Stomach smooth muscle (tissue), 2 donors: ENCODE measurements around the gene CDCA4.
A peak's percentile ranks its signal among the peaks of the same experiment; 100 is the strongest.

ENCODE experiments used
- H3K27ac ChIP-seq: one replicate; pipeline ENCODE4 v1.7.0; 2013; ENCODE audit warnings: mild to moderate bottlenecking, low read length, inconsistent platforms
- H3K27me3 ChIP-seq, 2 donors: one replicate each; pipeline ENCODE4 v1.7.0; 2013; ENCODE audit warnings: low read length in 2 of 2; ENCODE audit not compliant: insufficient read depth in 2 of 2, control insufficient read depth in 1 of 2
- H3K36me3 ChIP-seq, 2 donors: one replicate each; pipeline ENCODE4 v1.7.0; 2013; ENCODE audit warnings: low read length in 2 of 2; ENCODE audit not compliant: control insufficient read depth in 2 of 2, insufficient read depth in 2 of 2
- H3K4me1 ChIP-seq: one replicate; pipeline ENCODE4 v1.7.0; 2013; ENCODE audit warnings: low read length; ENCODE audit not compliant: control insufficient read depth, insufficient read depth
- H3K4me3 ChIP-seq, 2 donors: one replicate each; pipeline ENCODE4 v1.7.0; 2013; ENCODE audit warnings: low read length in 2 of 2
- H3K9ac ChIP-seq, 2 donors: one replicate each; pipeline ENCODE4 v1.7.0; 2013; ENCODE audit warnings: low read length in 2 of 2, mild to moderate bottlenecking in 1 of 2
- H3K9me3 ChIP-seq, 2 donors: one replicate each; pipeline ENCODE4 v1.7.0; 2013; ENCODE audit warnings: low read length in 2 of 2; ENCODE audit not compliant: control insufficient read depth in 2 of 2
- donor health status: healthy.
- donor health status: Pancreatic carcinoma.

CDCA4 gene

DNA sequence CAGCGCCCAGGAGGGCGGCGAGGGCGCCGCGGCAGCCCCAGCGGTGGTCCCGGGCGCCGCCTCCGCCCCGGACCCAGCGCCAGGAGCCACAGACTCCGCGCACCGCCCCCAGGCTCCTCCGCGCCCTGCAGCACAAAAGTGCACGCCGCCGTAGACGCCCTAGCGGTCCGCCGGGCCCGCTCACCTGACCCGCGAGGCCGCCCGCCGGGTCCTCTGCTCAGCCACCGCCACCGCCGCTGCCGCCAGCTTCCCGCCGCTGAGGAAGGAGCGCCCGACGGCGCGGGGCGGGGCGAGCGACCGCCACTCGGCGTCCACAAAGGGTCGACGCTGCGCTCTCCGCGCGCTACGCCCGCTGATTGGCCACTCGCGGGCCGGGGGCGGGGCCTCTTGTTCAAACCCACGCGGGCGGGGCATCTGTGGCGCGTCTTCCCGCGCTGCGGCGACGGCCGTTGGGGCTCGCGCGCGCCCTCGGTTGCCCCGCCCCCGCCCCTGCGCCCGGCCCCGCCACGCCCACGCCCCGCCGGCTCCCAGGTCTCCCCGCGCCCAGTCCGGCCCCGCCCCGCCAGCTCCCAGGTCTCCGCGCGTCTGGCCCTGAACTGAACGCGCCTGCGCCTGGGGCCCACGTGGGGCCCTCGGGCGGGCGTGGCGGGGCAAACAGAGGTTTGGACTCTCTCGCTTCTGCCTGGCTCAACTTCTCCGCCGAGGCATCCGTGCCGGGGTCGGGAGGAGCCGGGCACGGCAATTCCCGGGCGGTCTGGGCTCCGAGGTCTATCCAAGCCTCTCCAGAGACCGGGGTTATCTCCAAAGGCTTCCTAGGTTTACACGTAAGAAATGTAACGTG is at the start of gene CDCA4:
CDCA4 (minus strand) TSS at position 269 of the 841 bp plus-strand sequence. CDS start 9,154 bp downstream, outside the sequence.
- peak within 1 kb of the TSS; percentile 83 to 95 for H3K9ac ChIP-seq
- H3K36me3 ChIP-seq, result peaks cover 0 to 2% of the 10 kb centered on the region in 2 donors
- peaks cover 25% of the 10 kb centered on the region for H3K4me1 ChIP-seq

DNA sequence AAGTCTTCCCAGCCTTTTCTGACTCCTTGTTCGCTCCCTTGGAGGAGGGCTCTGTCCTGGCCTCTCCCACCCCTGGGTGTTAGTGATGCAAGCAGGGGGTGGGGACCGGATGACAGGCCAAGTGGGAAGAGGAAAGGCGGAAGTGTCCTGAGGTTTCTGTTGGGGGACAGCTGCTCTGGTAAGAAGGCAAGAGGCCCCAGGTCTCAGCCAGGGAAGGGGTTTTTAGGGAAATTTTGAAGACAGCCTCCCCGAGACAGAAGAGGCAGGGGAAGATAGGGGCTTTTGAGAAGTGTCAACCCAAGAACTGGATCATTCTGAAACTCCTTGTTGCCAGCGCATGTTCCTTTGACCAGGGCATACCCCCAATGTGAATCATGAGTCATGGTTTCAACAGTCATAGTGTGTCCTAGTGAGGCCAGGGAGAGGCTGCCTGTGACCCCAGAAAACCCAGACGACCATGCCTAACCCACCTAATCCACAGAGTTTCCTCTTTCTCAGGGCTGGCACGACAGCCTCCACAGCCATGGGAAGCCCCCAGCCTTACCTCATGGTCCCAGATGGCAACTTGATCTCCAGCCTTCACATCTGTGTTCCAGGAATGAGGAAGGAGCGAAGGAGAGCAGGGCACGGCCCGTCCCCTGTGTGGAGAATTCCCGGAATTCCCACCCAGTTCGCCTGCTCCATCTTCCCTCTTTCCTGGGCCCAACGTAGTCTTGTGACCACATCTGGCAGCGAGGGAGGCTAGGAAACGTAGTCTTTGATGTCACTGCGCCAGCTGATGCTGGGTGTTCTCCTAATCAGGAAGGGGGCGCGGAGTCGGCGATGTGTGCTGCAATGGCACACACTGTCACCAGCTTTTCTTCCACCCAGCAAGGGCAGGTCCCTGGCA is 49.2 kb upstream of the CDCA4 start:
- H3K36me3 ChIP-seq, result no peaks in the 10 kb centered on the region
- H3K4me3 ChIP-seq, result no peak overlapping the region
- no peak overlapping the region for H3K27ac ChIP-seq
- no peak overlapping the region for H3K9ac ChIP-seq
- H3K27me3 ChIP-seq, result peaks cover 27 to 37% of the 10 kb centered on the region in 2 donors
- no peaks in the 10 kb centered on the region for H3K9me3 ChIP-seq
- peaks cover 4% of the 10 kb centered on the region for H3K4me1 ChIP-seq

More for the DNA sequence above, at the start of gene CDCA4:
- Histone ChIP-seq H3K27me3 (no peaks in the 10 kb centered on the region), H3K27ac (peak within 1 kb of the TSS; percentile 62), H3K4me3 (peak within 1 kb of the TSS; percentile 82 to 95), H3K9me3 (no peaks in the 10 kb centered on the region)

DNA sequence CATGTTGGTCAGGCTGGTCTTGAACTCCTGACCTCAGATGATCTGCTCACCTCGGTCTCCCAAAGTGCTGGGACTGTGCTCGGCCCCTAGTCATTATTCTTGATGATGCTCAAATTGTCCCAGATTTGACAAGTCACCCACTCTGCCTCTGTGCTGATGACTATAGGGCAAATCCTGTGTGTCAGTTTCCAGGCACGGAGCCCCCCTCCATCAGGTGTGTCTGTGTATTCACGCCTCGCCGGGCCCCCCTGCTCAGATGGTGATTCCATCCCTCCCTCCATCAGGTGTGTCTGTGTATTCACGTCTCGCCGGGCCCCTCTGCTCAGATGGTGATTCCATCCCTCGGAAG is 48.6 kb upstream of the CDCA4 start:
- peaks cover 26 to 33% of the 10 kb centered on the region in 2 donors for H3K27me3 ChIP-seq
- peaks cover 2% of the 10 kb centered on the region for H3K4me1 ChIP-seq
- H3K9me3 ChIP-seq, result no peaks in the 10 kb centered on the region
- no peak overlapping the region for H3K4me3 ChIP-seq
- H3K9ac ChIP-seq, result no peak overlapping the region
- no peak overlapping the region for H3K27ac ChIP-seq
- no peaks in the 10 kb centered on the region for H3K36me3 ChIP-seq

DNA sequence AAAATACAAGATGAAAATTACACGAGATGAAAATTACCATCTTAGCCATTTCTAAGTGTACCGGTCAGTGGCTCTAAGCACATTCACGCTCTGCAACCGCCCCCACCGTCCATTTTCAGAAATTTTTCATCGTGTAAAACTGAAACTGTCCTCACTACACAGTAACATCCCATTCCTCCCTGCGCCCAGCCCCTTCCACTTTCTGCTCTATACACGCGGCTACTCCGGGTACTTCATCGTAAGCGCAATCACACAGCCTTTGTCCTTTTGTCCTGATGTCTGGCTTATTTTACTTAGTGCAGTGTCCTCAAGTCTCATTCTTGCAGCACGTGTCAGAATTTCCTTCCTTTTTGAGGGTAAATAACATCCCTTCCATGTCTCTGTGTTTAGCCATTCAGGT is 47.9 kb upstream of the CDCA4 start:
- Histone ChIP-seq H3K36me3 (no peaks in the 10 kb centered on the region), H3K27me3 (peaks cover 21 to 26% of the 10 kb centered on the region in 2 donors)

DNA sequence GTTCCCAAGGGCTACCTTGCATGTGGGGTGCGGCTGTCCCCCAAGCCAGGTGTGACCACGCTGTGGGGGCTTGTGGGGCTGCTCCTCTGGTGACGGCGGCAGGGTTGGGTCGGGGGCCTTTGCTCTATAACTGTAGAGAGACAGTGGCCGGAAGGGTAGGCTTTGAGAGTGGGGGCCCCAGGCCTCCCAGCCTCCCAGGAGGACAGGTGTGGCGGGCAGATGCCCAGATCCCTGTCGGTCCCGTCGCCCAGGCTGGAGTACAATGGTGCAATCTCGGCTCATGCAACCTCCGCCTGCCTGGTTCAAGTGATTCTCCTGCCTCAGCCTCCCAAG is 47.1 kb upstream of the CDCA4 start:
- no peak overlapping the region for H3K9ac ChIP-seq
- H3K36me3 ChIP-seq, result no peaks in the 10 kb centered on the region
- H3K9me3 ChIP-seq, result no peaks in the 10 kb centered on the region
- H3K27ac ChIP-seq, result no peak overlapping the region
- H3K27me3 ChIP-seq, result peaks cover 15 to 18% of the 10 kb centered on the region in 2 donors
- H3K4me1 ChIP-seq, result no peaks in the 10 kb centered on the region
- H3K4me3 ChIP-seq, result no peak overlapping the region

More for the DNA sequence above, 47.9 kb upstream of the CDCA4 start:
- no peak overlapping the region for H3K27ac ChIP-seq
- H3K9me3 ChIP-seq, result no peaks in the 10 kb centered on the region
- no peaks in the 10 kb centered on the region for H3K4me1 ChIP-seq
- H3K9ac ChIP-seq, result no peak overlapping the region
- H3K4me3 ChIP-seq, result no peak overlapping the region

DNA sequence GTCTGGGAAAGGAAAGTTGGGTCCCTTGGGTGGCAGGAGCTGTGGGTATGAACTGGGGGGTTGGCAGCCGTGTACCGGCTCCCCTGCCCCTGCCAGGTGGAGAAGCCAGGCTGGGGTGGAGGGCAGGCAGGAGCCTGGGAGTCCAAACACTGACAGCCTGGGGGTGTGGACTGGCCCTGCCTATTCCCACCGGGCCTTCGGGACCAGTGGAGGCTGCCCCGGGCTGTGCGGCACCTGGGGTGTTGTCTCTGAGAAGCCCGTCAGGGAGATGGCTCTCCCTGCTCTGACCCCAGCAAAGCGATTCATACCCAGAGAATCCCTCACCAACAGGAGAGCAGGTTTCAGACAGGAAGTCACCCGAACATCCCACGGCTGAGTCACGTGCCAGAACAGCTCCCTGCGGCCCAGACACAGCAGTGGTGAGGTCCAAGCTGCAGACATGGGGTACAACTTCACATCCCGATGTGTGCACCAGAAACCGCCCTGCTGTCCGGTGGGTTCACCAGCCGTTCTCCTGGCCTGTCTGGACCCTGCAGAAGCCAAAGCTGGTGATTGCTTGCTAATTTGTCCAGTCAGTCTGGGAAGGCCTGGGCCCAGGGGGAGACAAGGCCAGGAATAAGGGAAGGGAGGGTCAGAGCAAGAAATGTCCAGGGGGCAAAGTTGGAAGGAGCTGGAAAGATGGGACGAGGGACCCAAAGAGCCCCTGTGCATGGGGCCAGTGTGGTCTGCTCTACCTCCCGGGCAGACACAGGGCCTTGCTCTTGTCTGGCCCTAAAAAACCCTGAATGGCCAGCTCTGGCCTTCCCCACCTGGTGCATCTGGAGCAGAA is 46.5 kb upstream of the CDCA4 start:
- H3K4me1 ChIP-seq, result no peaks in the 10 kb centered on the region
- H3K27me3 ChIP-seq, result peaks cover 9 to 12% of the 10 kb centered on the region in 2 donors
- no peak overlapping the region for H3K4me3 ChIP-seq
- no peaks in the 10 kb centered on the region for H3K36me3 ChIP-seq
- no peaks in the 10 kb centered on the region for H3K9me3 ChIP-seq
- H3K9ac ChIP-seq, result no peak overlapping the region
- H3K27ac ChIP-seq, result no peak overlapping the region

DNA sequence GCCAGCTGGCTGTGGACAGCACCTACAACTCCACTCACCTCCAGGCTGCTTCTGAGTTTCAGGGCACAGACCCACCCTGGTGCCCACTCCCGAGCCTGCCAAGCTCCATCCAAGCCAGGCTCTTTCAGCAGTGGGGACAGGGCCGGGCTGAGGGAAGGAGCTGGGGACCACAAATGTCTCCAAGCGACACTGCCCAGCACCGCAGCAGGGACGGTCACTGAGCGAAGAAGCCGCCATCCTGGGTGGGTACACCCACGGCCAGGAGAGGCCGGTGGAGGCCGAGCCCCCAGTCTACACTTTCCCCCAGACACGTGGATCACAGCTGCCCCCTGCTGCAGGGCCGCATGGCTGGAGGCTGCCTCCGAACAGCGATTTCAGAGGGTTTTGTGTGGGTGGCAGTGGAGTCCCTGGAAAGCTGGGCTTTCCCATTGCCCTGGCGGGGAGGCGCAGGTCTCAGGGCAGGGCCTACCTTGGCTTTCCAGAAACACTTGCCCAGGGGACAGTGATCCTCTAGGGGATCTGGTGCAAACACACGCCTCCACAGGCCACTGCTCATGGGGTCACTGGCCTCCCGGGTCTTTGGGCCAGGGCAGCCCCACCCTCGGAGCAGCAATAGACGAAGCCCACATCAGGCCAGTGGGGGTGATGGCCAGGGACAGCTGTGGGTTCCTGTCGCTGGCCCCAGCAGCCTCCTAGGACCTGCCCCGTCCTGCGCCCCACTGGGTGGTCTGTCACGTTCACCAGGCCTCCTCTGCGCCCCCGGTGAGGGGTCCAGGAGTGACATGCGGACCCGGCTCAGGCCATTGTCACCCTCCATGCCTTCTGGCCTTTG is 45.6 kb upstream of the CDCA4 start:
- Histone ChIP-seq H3K27ac (no peak overlapping the region), H3K9me3 (no peaks in the 10 kb centered on the region)

DNA sequence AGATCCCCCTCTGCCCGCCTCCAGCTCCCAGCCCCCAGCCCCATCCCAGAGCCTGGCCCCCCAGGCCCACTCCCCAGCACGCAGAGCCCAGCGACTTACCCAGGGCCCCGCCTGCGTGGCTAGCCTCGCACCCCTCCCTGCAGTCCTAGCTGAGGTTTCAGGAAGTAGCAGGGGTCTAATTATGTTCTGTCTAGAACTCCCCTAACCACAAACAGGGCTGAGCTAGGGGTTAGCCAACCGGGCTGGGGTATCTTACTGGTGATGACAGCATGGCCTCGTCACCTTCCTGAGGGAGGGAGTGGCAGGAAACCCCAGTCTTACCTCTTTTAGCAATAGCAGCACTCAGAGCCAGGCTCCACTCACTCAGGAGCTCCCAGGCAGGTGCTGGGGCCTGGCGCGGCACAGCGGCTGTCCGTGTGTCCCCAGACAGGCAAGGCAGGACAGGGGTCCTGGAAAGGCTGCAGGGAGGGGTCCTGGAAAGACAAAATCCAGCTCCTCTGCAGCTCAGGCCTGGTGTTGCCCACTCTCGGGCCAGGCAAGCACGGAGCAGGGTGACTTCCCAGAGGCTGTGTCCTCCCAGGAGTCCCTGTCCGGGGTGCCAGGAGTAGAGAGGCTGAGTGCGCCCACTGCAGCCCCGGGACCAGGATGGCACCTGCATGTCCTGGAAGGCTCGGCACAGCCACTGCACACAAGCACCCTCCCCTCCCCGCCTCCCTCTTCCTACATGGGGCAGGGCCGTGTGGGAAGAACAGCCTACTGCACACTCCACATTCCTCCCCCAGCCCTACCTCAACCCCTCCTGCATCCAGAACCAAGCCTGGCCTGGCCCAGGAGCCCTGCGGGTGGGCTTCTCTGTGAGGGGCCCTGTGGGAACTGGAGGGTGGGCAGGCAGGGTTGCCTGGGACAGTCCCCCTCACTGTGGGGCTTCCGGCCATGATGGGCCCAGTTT is 44.7 kb upstream of the CDCA4 start, which contains the start of gene GPR132:
GPR132 (minus strand) TSS at position 151 of the 949 bp plus-strand sequence. CDS start 10,010 bp downstream, outside the sequence.
- Histone ChIP-seq H3K27ac (no peak within 1 kb of the TSS), H3K4me3 (peak within 1 kb of the TSS in 1 of 2 donors; percentile 29), H3K9me3 (no peaks in the 10 kb centered on the region), H3K9ac (peak within 1 kb of the TSS in 1 of 2 donors; percentile 15), H3K27me3 (peaks cover 0 to 9% of the 10 kb centered on the region in 2 donors), H3K36me3 (no peaks in the 10 kb centered on the region), H3K4me1 (peaks cover 9% of the 10 kb centered on the region)

More for the DNA sequence above, 45.6 kb upstream of the CDCA4 start:
- H3K4me3 ChIP-seq, result no peak overlapping the region
- no peaks in the 10 kb centered on the region for H3K36me3 ChIP-seq
- H3K9ac ChIP-seq, result no peak overlapping the region
- H3K4me1 ChIP-seq, result peaks cover under 1% of the 10 kb centered on the region
- H3K27me3 ChIP-seq, result peaks cover 2 to 9% of the 10 kb centered on the region in 2 donors

DNA sequence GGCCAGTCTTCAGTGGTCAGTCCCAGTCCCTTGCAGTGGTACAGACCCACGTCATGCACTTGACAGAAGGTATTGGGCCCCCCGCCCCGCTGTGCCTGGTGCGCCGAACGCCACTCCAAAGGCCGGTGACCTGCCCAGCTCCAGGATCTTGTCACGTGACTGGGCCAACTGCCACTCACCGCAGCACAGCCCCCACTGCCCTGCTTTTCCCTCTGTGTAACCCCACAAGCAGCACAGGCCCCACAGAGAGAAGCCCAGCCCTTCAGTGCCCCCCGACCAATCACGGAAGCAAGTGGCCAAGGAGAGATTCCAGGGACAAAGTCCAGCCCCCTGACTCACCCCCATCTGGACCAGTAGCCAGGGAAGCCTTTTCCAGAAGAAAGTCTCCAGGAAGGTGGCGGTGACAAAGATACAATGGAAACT is 43.8 kb upstream of the CDCA4 start:
- no peak overlapping the region for H3K27ac ChIP-seq
- peak overlapping the region in 1 of 2 donors; percentile 15 for H3K9ac ChIP-seq
- H3K9me3 ChIP-seq, result no peaks in the 10 kb centered on the region
- H3K4me1 ChIP-seq, result peaks cover 10% of the 10 kb centered on the region
- no peaks in the 10 kb centered on the region for H3K36me3 ChIP-seq
- H3K27me3 ChIP-seq, result peaks cover 0 to 2% of the 10 kb centered on the region in 2 donors
- peak overlapping the region in 1 of 2 donors; percentile 29 for H3K4me3 ChIP-seq
